Ishikawa (cell line): ENCODE data around the gene FAM131A.

Experiments used
- CEBPB ChIP-seq: IDR thresholded peaks from 2 replicates; pipeline ENCODE4 v1.6.1; 2012
- TCF12 ChIP-seq: IDR thresholded peaks from 2 replicates; pipeline ENCODE4 v1.6.1; 2012; ENCODE audit warnings: low read depth

DNA sequence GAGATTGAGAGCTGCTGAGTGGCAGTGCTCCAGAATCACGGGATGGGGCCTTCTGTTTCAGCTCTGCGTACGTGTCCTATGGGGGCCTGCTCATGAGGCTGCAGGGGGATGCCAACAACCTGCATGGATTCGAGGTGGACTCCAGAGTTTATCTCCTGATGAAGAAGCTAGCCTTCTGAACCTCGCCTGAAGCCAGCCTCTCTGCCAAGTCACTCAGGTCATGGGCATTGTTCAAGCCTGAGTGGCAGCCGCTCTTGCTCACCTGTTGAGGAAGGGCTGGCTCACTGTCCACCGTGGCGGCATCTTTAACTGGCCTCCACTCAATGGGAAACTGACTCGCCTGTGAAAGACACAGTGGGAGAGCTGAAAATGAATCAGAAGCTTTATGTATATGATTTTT lies 30.7 kb downstream of the FAM131A start:
- TF ChIP-seq CEBPB: no peak
- no peak for TF ChIP-seq TCF12
